Left cardiac atrium (tissue), 4 donors: ENCODE data around the gene GABRR1. TPM values are rescaled to one million over a fixed set of nuclear protein-coding genes. Genes with fewer than 3 reads are reported as not detected.
"Not testable (repeated sequence)": the region's sequence is repeated elsewhere in the genome, so short reads cannot be mapped to it uniquely, and the experiment has no call there.

Source experiments
- ATAC-seq, 2 donors: fragments of 200-7000 bp; cut with Tn5 transposase; one replicate each; pipeline ENCODE4 v1.9.1; 2020; ENCODE audit warnings: mild to moderate bottlenecking in 2 of 2, moderate library complexity in 2 of 2
- DNase-seq: peaks from one replicate; pipeline ENCODE4 v3.0.0-alpha.2; 2020
- intact Hi-C, 2 donors: fragments of 100-400 bp; cut with DNase I; formaldehyde crosslinking; loops; one replicate each; pipeline versions ENCODE4 v1.14.1 to v1.15.1; 2022 to 2023
- total RNA-seq, 2 donors: library from RNA; stranded (reverse); fragmentation: NEBNext Ultra II Directional; extraction: Animal tissue kit (Norgen Biotek cat#: 25700); gene quantifications; one replicate each; pipeline ENCODE4 v1.2.1, GENCODE V29; 2021
- donor health status: DM: no; HTN: yes; CAD: no.
- donor health status: DM: no; HTN: yes; CAD: no; lungs with severe emphysema.
- donor health status: DM: yes; HTN: yes; CAD: no.
- donor health status: Dilated cardiomyopathy.

Gene GABRR1
- total RNA-seq, 2 donors from 2014 or later: not detected

DNA sequence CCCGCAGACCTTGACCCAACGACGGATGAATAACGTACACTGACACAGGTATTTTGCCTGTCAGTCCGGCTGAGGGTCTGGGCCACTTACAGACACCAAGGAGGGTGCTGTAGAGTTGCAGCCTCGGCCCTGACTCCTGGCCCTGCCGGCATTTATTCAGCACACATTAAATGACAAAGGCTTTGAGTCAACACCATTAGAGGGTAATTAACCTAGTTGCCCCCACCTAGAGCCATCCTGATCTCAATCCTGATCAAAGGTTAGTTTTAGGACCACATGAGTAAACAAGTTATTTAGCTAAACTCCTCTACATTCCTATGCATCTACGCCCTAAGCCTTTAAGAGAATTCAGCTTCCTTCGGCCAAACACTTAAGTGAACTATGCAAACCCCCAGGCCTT is 83.2 kb downstream of the GABRR1 start:
- no peak for DNase-seq
- ATAC-seq: no peak
- intact Hi-C loops: no loop called here

DNA sequence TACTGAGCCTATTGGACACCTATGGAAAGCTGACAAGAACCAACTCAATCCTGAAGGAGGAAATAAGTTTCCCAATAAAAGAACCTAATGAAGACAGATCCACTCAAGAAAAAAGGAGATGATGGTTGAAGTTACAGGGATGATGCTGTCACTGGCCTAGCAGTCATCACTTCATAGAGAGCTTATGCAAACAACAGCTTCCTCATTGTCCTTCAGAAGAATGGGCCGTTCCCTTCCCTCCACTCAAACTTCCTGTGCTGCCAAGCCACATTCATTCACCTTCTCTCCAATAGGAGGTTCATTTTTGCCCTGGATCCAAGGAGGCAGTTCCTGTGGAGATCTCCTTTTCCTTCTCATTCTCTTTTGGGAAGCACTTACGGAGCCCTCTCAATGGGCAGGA is 85.1 kb downstream of the GABRR1 start:
- intact Hi-C loops: no loop called here
- DNase-seq (no peak), ATAC-seq (no peak)

DNA sequence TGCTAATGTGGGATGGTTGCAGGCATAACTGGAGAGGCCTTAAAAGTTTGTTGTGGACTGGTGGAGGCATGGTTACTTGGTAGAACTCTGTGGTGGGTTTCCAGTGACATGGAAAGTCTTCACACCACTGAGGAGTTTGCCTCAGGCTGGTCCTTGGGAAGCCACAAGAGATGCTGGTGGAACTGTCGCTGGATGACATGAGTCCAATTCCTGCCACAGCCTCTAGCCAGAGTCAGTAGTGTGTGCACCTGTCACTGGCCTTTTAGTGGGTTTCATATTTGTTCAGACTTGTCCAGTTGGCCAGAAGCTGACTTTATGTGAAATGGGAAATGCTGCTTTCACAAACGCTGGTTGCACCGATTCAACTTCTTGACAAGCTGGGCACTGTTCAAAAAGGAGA is 85.6 kb downstream of the GABRR1 start:
- intact Hi-C loops: no loop called here
- no peak for ATAC-seq
- DNase-seq: no peak

DNA sequence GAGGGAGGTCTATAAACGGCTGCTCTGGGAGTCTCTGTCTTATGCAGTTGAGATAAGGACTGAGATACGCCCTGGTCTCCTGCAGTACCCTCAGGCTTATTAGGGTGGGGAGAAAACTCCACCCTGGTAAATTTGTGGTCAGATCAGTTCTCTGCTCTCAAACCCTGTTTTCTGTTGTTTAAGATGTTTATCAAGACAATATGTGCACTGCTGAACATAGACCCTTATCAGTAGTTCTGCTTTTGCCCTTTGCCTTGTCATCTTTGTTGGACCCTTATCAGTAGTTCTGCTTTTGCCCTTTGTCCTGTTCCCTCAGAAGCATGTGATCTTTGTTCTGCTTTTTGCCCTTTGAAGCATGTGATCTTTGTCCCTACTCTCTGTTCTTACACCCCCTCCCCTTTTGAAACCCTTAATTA is 88.9 kb downstream of the GABRR1 start:
- ATAC-seq, DNase-seq: not testable (repeated sequence)
- intact Hi-C loops: loop anchor here in 1 of 2 donors (10.0 kb wide), 1 partner anchor 117 kb away; no protein-coding TSS in a partner anchor

Other genes with a start within 250 kb of the GABRR1 start
- gene PNRC1, start 136.6 kb downstream of the GABRR1 start, total RNA-seq: 100 to 1,000 TPM; 177 to 202 TPM
- under 1 TPM; 0.09 to 0.65 TPM for gene SRSF12, start 99.3 kb downstream of the GABRR1 start, total RNA-seq
- gene PM20D2, start 71.3 kb downstream of the GABRR1 start, total RNA-seq: 10 to 100 TPM; 11.8 to 12.8 TPM
- under 1 TPM; 0.53 to 0.97 TPM for gene GABRR2, start 97.9 kb upstream of the GABRR1 start, total RNA-seq
- 10 to 100 TPM; 15.6 to 26.1 TPM for gene UBE2J1, start 135.4 kb upstream of the GABRR1 start, total RNA-seq
- 10 to 100 TPM; 89.5 to 99.6 TPM for gene RRAGD, start 194.9 kb upstream of the GABRR1 start, total RNA-seq
- gene ANKRD6, start 215.8 kb upstream of the GABRR1 start, total RNA-seq: 10 to 100 TPM in 1 of 2 donors, 1 to 10 TPM in 1; 9.1 to 13.7 TPM